ENCODE measurements around the gene CYP39A1. TPM values are rescaled to one million over a fixed set of nuclear protein-coding genes. Genes with fewer than 3 reads are reported as not detected.

CYP39A1 gene
- polyA plus RNA-seq, 1 experiment = not detected

DNA sequence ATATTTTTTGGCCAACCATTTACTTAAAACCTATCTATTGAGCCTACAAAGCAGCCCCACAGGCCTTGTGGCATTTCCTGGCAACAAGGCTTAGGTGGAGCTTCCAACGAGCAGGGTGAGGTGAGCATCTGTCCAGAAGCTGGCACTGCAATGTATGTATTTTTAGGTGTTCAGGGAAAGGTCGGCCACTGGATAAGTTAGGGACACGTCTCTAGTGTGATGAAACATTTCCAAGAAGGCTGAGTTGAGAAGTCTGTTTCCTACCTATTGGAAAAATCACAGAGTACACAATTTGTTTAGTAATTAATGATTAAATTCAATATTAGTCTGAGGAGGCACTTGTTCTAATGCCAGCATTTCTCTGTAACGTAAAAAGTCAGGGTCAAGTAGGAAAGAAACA lies 143.6 kb downstream of the CYP39A1 start:
- no peaks in the 10 kb centered on the region for H3K36me3 ChIP-seq (ENCODE audit: control insufficient read depth, insufficient read depth, low read length)
- CTCF ChIA-PET = no interaction called here
- H3K27me3 ChIP-seq (ENCODE audit: control insufficient read depth, insufficient read depth, low read length) = no peaks in the 10 kb centered on the region; the same call in 1 of the 2 replicates
- TF ChIP-seq, protein P1, sequence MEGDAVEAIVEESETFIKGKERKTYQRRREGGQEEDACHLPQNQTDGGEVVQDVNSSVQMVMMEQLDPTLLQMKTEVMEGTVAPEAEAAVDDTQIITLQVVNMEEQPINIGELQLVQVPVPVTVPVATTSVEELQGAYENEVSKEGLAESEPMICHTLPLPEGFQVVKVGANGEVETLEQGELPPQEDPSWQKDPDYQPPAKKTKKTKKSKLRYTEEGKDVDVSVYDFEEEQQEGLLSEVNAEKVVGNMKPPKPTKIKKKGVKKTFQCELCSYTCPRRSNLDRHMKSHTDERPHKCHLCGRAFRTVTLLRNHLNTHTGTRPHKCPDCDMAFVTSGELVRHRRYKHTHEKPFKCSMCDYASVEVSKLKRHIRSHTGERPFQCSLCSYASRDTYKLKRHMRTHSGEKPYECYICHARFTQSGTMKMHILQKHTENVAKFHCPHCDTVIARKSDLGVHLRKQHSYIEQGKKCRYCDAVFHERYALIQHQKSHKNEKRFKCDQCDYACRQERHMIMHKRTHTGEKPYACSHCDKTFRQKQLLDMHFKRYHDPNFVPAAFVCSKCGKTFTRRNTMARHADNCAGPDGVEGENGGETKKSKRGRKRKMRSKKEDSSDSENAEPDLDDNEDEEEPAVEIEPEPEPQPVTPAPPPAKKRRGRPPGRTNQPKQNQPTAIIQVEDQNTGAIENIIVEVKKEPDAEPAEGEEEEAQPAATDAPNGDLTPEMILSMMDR (IDR thresholded peaks at IDR 0.05; ENCODE audit: insufficient read depth, low read depth, low read length) = no peak
- POLR2A ChIA-PET = no interaction called here
- DNase-seq (ENCODE audit: low read depth) = no peak
- H3K4me3 ChIP-seq (ENCODE audit: low read depth, low read length) = no peak overlapping the region

GRCh38 chr6:46507426-46507825 lies 145.2 kb downstream of the CYP39A1 start:
- TF ChIP-seq, protein P1 (IDR thresholded peaks at IDR 0.05; ENCODE audit: insufficient read depth, low read depth, low read length) = no peak
- no peaks in the 10 kb centered on the region for H3K36me3 ChIP-seq (ENCODE audit: control insufficient read depth, insufficient read depth, low read length)
- no peaks in the 10 kb centered on the region; the same call in 1 of the 2 replicates for H3K27me3 ChIP-seq (ENCODE audit: control insufficient read depth, insufficient read depth, low read length)
- CTCF ChIA-PET = interaction anchor here (2.3 kb wide), 1 partner anchor 10 kb away, joined by 8 read pairs; no protein-coding TSS in a partner anchor
- no peak overlapping the region for H3K4me3 ChIP-seq (ENCODE audit: low read depth, low read length)
- no peak for DNase-seq (ENCODE audit: low read depth)
- POLR2A ChIA-PET = no interaction called here

DNA sequence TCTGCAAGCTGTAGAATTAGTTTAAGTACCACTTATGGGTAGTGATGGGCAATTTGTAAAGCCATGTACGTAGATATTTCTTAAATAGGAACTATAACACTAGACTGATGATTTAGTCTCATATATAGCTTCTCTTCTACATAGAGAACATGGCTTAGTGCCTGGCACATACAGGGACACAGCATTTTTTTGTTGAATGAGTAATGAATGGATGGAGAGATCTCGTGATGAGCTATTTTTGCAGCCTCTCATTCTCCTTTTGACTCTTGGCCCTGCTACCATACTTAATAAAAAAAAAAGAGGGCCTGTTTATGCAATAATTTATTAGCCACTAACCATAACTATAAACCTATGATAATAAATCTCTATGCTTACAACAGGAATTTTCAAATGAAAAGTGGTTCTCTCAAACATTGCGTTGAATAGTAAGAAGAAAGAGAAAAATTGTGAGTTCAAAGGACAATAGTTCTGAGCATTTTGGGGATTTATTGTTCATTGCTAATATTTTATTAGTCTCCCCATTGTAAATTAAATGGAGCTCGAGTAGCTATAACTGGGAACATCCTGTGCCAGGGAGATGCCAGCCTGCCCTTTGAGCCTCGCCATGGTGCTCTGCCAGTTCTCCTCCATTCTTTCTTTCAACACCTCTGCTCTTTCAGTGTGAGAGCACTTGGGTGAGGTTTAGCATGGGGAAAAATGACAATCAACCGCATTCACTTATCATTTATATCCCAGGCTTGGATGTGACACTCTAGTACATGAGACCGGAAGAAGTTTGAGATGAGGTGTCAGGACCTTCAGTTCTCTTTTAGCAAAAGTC lies 146.7 kb downstream of the CYP39A1 start:
- DNase-seq (ENCODE audit: low read depth) = no peak
- TF ChIP-seq, protein P1 (IDR thresholded peaks at IDR 0.05; ENCODE audit: insufficient read depth, low read depth, low read length) = no peak
- ChIA-PET POLR2A (no interaction called here), CTCF (interaction anchor here (1.3 kb wide), 1 partner anchor 95 kb away, joined by 3 read pairs; no protein-coding TSS in a partner anchor)
- Histone ChIP-seq H3K4me3 (ENCODE audit: low read depth, low read length) (no peak overlapping the region), H3K27me3 (ENCODE audit: control insufficient read depth, insufficient read depth, low read length) (no peaks in the 10 kb centered on the region; the same call in 1 of the 2 replicates), H3K36me3 (ENCODE audit: control insufficient read depth, insufficient read depth, low read length) (no peaks in the 10 kb centered on the region)

DNA sequence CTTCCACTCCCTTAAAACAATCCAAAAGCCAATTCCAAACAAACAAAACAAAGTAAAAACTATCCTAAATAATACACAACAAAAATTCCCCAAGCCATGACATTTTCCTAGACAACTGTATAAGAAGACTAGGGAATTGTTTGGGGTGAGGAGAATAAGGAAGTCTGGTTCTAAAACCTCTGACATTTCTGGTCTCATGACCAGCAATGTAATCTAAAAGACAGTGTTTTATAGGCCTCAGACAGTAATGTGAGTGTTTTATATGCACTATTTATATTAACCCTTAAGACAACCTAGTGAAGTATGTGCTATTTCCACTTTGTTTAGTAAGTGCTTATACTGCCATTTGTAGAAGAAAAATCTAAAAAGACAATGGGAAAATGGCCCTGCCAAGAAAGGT lies 148.4 kb downstream of the CYP39A1 start:
- ChIA-PET CTCF (no interaction called here), POLR2A (no interaction called here)
- TF ChIP-seq, protein P1 (IDR thresholded peaks at IDR 0.05; ENCODE audit: insufficient read depth, low read depth, low read length) = no peak
- no peak overlapping the region for H3K4me3 ChIP-seq (ENCODE audit: low read depth, low read length)
- DNase-seq (ENCODE audit: low read depth) = no peak
- no peaks in the 10 kb centered on the region; the same call in 1 of the 2 replicates for H3K27me3 ChIP-seq (ENCODE audit: control insufficient read depth, insufficient read depth, low read length)
- H3K36me3 ChIP-seq (ENCODE audit: control insufficient read depth, insufficient read depth, low read length) = no peaks in the 10 kb centered on the region

DNA sequence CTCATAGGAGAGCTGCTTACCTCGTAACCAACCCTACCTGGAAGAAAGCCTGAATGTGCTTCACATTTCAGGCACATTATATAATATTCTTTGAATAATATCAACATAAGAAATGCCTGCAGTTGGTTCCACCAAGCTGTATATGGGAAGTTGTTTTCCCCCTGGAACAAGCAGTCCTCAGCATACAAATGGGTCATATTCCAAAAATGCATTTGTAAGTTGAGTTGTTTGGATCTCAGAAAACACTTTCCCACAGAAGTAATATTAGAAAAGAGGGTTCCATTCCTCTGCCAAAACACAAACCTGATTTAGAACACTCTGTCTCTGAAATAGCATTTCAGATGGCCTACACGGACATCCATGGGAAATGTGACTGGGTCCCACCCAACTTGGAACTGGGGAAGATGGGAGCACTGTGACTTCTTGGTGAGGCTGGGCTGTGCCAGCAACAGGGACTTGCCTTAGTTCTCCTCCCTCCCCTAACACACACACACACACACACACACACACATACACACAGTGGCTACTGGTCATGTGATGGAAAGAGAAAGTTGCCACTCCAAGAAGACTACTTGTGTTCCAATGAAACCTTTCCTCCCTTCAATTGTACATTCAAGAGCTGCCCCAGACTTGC lies 150.0 kb downstream of the CYP39A1 start:
- POLR2A ChIA-PET = no interaction called here
- CTCF ChIA-PET = no interaction called here
- Histone ChIP-seq H3K36me3 (ENCODE audit: control insufficient read depth, insufficient read depth, low read length) (no peaks in the 10 kb centered on the region), H3K4me3 (ENCODE audit: low read depth, low read length) (no peak overlapping the region), H3K27me3 (ENCODE audit: control insufficient read depth, insufficient read depth, low read length) (no peaks in the 10 kb centered on the region; the same call in 1 of the 2 replicates)
- DNase-seq (ENCODE audit: low read depth) = no peak
- TF ChIP-seq, protein P1 (IDR thresholded peaks at IDR 0.05; ENCODE audit: insufficient read depth, low read depth, low read length) = no peak

Measured in BJ (cell line).